ENCODE measurements around the gene NEDD8.

Gene NEDD8

DNA sequence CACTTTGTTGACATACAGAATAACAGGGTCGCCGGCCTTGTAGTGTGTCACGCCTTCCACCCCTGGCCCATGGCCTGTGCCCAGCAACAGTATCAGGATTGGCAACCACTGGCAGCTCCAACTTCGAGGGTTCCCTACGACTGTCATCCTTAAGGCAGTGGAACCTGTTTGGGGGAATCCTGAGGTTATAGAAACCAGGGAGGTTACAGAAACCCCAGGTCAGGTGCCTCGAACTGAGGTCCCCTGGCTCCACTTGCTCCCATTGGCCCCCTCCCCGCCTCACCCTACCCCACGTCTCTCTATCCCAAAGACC is 37.3 kb downstream of the NEDD8 start:
- FAIRE-seq, result no peak

DNA sequence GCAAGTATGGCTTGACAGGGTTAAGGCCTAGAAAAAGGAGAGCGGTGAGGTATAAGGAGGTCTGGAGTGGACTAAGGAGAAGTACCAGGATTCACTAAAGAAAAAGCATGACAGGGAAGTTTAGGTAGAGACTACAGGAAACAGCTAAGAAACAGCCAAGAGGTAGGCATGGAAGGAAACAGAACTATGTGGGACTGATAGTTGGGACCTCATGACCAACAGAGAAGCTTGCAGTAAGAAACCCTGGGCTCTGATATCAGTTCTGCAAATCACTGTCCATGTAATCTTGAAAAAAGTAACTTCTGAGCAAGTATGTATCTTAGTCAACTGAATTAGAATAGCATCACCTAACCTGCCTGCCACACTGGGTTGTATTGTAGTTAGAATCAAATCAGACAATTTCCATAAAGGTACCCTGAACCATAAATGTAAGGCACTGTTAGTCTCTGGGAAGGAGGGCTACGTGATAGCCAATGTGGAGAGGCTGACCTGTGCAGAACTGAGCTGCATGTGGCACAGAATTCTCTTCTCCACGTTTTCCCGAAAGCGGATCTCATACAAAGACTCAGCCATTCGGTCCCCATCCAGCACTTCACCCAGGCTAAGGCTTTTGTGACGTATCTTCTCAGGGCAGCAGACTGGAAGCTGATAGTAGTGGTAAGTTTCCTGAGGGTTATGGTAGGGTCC is 37.8 kb downstream of the NEDD8 start:
- FAIRE-seq, result no peak

DNA sequence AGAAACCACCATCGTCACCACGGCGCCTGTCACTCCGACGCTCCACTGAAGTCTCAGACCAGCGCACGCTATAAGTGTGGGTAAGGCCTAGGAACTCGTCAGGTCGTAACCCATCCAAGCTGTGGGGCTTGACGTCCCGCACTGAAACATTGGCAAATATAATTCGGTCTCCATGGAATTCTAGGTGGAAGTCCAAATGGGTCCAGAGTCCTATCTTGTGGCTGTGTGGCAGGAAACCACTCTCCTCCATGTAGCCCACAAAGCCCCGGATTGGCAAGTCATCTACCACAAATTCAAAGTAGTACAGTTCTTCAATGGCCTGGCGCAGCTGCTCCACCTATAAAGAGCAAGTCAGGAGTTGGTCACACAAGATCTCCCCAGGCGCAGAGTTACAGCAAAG is 39.2 kb downstream of the NEDD8 start:
- FAIRE-seq, result no peak

DNA sequence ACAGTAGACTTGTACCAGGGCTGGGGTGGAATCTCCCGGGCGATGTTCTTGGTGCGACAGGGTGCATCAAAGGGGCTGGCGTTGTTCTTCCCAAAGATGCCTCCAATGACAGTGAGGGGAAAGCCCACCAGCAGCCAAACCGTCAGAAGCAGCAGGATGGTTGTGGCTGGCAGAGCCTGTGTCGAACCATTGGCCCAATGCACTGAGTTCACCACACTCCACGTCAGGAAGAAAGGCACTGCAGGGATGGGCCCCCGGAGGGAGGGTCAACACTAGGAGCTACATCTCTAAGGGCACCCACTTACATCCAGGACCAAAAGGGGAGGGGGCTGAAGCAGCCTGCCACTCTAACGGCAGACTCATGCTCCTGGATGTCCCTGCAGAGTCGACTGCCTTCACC is 41.8 kb downstream of the NEDD8 start:
- FAIRE-seq, result no peak

DNA sequence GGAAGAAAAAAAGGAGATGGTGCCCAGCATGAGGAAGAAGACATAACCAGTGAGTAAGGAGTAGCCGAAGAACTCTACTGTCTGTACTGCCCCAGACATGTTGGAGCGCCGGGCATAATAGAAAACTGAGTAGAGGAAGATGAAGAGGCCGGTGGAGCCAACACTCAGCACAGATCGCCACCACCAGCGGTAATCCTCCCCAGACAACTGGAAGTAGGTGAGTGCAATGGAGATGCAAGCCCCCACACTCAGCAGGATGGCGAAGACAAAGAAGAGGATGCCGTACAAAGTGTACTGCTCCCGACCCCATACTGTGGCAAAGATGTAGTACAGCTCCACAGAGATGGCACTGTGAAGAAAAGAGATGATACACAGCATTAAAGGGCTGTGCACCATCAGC is 42.7 kb downstream of the NEDD8 start:
- no peak for FAIRE-seq

DNA sequence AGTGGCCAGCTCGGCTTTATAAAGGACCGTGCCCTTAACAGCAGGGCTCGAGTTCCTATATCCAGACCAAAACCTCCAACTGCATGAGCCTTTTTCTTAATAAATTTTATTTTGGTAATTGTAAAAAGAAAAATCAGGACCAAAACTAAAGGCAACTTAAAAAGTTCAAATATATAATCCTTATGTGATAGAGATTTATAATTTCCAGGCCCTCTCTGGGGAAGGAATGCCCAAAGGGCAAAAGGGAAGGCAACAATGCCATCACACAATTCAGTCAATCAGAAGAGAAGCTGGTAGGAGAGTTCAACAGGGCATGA is 43.1 kb downstream of the NEDD8 start:
- no peak for FAIRE-seq

DNA sequence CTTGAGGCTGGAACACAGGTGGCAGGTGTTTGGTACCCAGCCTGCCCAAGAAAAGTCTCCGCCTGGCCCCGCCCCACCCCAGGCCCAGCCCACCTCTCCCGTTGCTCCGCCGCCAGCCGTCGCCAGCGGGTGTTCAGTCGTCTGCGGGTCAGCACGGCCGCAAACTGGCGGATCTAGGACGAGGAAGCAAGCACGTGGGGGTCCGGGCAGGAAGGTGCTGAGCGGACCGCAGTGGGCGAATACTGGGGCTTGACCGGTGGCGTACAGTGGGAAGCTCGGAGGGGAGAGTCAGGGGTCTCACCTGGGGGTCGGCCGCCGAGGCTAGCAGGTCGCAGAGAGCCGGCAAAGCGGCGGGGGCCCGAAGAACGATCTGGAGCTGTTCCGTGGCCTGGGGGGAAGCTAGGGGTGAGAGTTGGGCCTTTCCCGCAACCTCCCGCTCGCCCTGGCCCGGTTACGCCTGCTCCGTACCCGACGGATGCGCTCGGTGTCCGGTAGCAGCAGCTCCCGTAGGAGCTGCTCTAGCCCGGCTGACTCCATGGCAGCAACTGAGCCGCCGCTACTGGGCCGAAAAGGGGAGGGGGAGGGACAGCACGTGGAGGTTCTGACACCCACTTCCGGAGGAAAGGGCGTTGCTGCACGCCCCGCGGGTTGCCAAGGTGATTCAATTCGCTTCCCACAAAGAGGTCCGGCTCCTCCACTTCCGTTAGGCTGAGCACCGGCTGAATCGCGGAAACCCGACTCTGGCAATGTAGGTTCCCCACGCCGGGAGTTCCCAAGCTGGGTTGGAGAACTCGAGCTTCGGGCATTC is 43.7 kb downstream of the NEDD8 start, which contains the start of gene IPO4:
IPO4 (minus strand) TSS at position 566 of the 808 bp plus-strand sequence; CDS start at position 537, 29 bp downstream.
- FAIRE-seq, result no peak

DNA sequence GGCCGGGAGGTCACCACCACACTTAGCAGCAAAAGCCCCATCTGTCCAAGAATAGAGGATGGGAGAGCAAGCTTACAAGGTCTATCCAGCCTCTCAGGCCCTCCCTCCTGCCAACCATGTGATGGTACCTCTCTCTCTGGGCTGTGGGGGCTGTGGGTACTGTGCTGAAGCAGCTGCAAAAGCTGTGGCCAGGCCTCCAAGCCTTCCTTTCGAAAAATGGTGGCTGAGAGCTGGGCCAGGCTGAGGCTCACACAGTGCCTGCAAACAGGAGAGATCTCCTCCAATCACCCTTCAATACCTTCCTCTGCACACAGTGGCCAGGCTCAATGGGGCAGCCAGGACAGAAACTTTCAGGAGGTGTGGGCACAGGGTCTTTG is 44.6 kb downstream of the NEDD8 start:
- FAIRE-seq, result no peak

DNA sequence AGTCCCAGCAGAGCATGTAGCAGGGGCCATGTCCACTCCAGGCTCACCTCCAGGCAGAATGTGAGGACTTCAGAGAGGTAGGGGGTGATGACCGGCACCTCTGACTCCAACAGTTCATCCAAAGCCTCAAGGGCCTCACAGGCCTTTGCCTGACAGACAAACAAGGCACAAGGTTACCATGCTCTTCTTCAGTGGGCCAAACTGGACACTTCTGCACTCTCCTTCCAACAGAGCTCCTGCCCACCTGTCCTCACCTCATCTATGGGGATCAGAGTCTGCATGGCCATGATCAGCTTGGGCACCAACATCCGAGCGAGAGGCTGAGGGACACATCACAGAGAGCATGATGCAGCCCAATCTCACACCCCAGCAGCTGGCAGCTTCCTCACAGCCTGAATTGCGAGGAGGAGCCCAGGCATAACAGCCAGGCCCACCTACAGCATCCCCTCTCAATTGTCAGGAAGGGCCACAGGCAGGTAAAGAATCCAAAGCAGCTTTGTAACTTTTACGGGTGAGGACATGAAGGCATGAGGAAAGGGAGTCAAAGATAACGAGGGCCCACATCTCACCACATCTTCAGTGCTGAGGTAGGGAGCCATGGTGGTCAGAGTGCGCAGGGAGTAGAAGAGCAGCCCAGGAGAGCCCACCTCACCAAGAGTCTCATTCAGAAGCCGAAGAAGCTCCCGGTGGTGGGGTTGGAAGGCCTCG is 45.2 kb downstream of the NEDD8 start:
- no peak for FAIRE-seq

DNA sequence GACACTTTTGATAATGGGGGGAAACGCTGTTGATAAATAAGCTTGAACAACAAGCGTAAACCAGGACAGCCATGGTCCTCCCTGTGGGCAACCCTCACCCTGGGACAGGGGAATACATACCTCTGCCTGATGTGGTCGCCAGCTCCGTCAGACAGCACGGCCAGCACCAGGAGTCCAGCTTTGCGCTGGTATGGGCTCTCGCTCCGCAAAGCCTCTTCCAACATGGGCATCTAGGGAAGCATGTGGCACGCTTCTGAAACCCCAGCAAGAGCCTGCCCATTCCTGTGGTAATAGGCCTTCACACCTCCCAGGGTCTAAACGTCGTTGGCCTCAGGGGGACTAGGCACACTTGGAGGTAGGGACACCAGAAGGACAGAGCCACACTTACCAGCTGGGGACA is 46.4 kb downstream of the NEDD8 start:
- no peak for FAIRE-seq

DNA sequence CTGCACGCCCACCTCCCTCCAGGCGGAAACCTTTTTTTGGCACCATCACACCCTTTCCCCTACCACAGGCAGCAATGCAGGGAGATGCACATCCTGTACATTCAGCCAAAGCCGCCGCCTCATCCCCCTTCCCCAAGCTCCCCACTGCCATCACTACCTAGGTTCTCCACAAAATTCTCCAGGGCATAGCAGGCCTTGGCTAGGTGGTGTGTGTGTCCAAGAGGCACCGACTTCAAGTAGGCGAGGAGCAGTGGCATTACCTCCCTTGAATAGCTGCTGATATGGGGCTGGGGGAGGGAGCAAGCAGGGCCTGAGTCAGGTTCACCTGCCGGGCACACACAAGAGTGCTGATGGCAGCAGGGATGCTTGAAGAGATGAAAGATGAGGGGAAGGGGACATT is 47.1 kb downstream of the NEDD8 start:
- FAIRE-seq, result no peak

DNA sequence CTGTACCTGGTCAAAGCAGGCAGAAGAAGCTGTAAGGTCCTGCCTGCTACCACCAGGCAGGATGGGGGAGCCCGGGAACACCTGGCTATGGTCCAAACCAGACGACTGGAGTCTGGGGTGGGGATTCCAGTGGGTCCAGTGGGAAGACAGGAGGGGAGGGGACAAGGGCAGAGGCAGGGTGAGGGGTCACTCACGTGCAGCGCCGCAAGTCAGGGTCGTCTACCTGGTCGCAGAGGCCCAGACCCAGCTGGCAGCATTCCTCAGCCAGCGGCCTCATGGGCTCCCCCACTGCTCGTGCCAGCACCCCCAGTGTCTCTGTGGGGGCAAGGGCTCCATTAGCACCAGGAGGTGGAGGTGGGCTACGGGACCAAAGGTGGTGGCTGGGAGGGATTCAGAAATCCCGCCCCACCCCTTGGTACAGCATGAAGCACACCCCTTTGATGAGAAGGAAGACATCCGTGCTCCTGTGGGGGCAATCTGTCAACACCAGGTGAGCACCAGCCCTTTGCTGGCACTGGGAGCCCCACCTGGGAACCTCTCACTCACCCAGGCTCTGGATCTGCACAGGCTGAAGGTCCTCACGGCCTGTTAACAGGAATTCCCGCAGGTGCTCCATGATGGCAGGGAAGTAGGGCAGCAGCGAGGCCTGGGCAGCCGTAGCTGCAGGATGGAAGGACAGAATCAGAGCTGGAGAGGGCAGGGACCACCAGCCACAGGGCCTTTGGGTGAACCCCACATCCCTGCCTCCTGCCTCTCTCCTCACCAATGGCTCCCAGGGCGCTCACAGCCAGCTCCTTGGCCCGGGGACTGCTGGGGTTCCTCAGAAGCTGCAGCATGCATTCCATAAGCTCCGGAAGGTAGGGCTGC is 47.8 kb downstream of the NEDD8 start:
- FAIRE-seq, result no peak

DNA sequence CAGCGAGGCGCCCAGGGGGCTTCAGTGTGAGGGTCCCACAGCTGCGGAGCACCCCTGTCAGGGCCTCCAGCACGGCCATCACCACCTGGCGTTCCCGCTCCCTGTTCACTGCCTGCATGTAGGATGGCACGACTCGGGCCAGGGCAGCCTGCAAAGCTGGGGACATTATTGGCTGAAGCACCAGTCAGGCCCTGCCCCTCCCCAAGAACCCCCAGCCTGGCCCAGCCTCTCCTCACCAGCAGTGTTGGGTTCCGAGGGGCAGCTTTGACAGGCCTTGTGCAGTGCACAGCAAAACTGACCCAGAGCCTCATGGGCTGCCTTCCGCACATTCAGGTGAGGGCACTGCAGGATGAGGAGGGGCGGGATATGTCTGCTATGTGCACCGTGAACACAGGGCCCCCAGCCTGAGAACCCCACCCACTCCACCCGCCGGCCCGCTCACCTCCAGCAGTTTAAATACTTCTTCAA is 49.1 kb downstream of the NEDD8 start:
- FAIRE-seq, result no peak

DNA sequence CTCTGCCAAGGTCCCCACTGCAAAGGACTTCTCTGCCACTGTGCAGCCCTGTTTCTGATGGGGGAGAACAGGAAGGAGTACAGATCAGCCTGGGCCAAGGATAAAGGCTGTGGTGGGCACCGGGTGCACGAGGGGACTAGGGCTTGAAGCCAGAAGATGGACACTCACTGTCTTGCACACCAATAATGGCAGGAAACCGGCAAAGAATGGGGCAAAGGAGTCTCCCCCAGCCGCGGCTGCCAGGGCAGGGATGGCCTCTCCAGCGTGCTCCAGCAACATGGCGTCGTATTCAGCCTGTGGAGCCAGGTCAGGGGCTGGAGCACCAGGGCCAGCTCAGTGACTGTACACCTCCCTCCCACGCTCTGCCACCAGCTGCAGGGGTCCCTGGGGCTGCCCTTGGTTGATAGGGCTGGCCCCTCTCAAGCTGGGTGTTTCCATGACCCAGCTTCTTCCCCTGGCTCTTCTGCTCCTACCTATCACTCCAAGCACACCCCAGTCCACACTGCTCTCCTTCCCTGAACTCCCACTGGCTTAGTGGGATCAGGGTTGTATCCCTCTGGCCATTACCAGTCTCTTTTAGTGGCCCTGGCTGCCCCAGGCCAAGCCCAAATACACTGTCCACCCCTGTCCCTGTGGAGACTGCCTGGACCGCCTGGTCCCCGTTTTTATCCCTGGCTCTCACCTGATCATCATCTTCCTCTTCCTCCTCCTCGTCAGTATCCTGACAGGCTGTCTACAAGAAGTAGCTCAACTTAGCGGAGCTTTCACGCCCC is 49.9 kb downstream of the NEDD8 start:
- FAIRE-seq, result no peak

DNA sequence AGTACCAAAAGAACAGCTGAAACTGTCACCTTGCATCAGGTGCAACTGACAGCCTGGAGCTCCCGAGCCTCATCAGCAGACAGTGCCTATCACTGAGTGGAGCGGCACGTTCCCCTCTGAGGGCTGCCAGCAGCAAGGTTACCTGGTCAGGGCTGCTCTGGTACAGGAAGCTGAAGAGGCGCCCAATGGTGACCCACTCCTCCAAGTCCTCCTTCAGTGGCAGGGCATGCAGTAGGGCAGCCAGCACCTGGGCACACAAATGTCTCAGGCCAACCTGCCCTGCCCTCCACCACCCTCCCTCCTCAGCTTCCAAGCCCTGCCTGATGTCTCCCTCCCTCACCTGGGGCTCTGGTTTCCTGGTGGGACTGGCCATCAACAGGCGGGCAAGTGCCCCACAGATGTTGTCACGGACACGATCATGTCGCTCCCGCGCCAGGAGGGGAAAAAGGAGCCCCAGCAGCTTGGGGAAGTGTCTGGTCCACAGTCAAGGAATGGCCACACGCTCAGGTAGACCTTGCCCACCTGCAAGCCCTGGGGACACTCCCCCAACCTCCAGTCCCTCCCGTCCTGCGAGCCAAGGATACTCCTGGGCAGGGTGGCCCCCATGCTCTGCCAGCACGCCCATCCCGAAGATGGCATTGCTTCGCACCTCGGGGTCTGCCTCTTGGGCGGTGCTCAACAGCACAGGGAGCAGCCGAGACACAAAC is 50.6 kb downstream of the NEDD8 start:
- no peak for FAIRE-seq

DNA sequence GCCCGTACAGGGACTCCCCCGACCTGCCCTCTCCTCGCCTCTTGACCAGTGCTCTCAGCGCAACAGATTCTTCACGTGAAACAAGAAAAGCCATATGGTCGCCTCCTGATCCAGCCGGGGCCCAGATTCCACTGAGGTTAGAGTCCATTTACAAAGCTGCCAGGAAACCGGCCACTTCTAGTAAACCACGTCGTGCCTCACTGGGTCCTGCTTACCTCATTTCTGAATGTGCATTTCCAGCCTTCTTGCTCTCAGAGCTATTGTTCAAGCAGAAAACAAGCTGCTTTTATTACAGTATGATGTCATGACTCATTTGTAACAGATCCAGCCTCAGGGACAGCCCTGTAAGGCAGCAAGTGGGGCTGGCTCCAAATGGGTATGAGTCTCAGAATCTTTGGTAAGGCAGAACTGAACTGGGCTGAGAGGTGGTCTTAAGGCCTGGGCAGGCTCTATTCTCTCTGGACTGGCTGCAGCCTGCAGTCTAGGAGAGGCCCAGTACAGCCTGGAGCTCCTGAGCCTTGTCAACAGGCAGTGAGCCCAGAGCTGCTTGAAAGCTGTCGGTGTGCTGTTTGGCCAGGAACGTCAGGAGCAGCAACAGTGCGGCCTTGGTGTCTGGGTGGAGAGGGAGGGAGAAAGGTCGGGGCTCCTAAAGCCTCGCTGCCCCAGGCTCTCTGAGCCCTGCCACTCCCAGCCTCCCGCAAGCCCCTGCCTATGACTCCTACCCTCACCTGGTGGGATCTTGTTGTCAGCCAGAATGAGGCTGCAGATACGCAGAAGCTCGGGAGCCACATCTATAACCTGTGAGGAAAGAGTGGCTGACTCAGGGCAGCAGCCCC is 52.0 kb downstream of the NEDD8 start:
- FAIRE-seq, result peak; percentile 98

DNA sequence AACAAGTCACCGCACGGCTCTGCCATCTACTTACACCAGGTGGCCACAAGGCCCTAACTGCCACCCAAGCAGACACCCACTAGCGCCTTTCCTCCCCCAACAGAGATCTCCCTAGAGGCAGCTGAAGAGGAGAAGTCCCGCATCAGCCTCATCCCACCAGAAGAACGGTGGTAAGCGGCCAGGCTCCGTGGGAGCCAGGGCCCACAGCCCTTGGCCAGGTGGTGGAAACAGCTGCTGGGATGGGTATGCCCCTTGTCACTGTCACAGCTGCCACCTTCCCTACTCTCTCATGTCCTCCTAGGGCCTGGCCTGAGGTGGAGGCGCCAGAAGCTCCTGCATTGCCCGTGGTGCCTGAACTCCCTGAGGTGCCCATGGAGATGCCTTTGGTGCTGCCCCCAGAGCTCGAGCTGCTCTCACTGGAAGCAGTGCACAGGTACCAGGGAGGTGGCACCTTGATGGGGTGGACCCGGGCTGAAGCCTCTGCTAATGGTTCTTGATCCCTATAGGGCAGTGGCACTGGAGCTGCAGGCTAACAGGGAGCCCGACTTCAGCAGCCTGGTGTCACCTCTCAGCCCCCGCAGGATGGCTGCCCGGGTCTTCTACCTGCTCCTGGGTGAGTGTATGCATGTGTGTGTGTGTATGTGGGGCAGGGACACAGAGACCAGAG is 52.7 kb downstream of the NEDD8 start:
- no peak for FAIRE-seq

DNA sequence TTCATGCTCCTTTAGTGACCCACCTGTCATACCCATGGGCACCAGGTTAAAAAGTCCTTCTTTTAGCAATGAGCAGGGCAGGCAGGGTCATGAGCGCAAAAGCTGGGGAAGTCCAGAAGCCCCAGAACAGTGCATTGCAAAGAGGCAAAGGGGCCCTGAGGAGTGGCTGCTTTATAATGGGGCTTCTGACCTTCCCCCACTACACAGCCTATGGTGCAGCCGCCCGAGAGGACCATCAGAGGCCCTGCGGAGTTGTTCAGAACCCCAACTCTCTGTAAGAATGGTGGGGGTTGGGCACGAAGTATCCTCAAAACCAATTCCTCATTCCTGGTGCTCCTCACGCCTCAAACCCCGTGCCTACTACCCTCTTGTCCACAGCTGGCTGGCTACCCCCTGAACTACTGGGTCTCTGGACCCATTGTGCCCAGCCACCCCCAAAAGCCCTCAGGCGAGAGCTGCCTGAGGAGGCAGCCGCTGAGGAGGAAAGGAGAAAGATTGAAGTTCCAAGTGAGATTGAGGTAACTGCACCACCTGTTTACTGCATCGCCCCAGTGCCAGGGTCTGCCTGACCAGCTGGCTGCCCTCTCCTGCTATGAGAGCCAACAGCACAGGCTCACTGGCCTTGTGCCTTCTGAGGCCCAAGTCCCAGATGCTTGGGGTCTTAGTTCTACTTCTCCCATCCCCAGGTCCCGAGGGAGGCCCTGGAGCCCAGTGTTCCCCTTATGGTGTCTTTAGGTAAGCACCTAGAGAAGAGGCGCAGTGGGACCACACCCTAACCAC is 53.6 kb downstream of the NEDD8 start:
- FAIRE-seq, result no peak

DNA sequence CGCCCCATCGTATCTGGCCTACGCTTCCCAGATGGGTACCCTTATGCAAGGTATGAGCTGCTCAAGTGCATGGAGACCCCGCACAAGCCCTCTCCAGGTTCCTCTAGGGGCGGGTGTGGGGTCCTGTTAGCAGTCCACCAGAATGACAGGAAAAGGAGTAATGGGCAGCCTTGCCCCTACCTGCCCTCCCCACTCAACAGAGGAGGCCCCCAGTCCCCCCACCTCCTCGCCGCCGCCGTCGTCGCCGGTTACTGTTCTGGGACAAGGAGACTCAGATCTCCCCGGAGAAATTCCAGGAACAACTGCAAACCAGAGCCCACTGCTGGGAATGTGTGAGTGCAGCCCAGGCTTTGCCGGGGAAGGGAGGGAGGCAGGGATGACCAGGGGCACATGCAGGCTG is 54.3 kb downstream of the NEDD8 start:
- no peak for FAIRE-seq

Measured in islet of Langerhans (tissue), 1 donor.